ENCODE data around the gene IL5.
"Not testable (repeated sequence)": the region's sequence is repeated elsewhere in the genome, so short reads cannot be mapped to it uniquely, and the experiment has no call there.

Gene IL5

GRCh38 chr5:132543472-132544201, at the start of gene IL5:
TSS of gene IL5 (minus strand) at chr5:132543522. CDS start at chr5:132543478, 44 bp downstream.
- no peak for DNase-seq

GRCh38 chr5:132592521-132592920, 49.2 kb upstream of the IL5 start:
- no peak for DNase-seq

- DNase-seq: no peak
Observed at GRCh38 chr5:132591145-132591544, 47.8 kb upstream of the IL5 start.

GRCh38 chr5:132589467-132589866, 46.1 kb upstream of the IL5 start:
- DNase-seq: no peak

- no peak for DNase-seq
Observed at GRCh38 chr5:132586063-132586462, 42.7 kb upstream of the IL5 start.

GRCh38 chr5:132584560-132584959, 41.2 kb upstream of the IL5 start:
- DNase-seq: not testable (repeated sequence)

- no peak for DNase-seq
Observed at GRCh38 chr5:132576123-132576522, 32.8 kb upstream of the IL5 start.

GRCh38 chr5:132566657-132567056, 23.3 kb upstream of the IL5 start:
- no peak for DNase-seq

GRCh38 chr5:132564555-132564954, 21.2 kb upstream of the IL5 start:
- not testable (repeated sequence) for DNase-seq

GRCh38 chr5:132561601-132562000, 18.3 kb upstream of the IL5 start:
- DNase-seq: no peak

GRCh38 chr5:132559383-132560060, 16.2 kb upstream of the IL5 start:
- DNase-seq: no peak

- no peak for DNase-seq
Observed at GRCh38 chr5:132557478-132558172, 14.3 kb upstream of the IL5 start.

GRCh38 chr5:132556763-132557477, 13.6 kb upstream of the IL5 start, which contains the start of gene RAD50:
TSS of gene RAD50 (plus strand) at chr5:132556977. CDS start at chr5:132557325, 348 bp downstream.
- peak; percentile 71 for DNase-seq

- no peak for DNase-seq
Observed at GRCh38 chr5:132556153-132556762, 12.9 kb upstream of the IL5 start.

- DNase-seq: no peak
Observed at GRCh38 chr5:132549576-132549975, 6.3 kb upstream of the IL5 start.

GRCh38 chr5:132548834-132549233, 5.5 kb upstream of the IL5 start:
- not testable (repeated sequence) for DNase-seq

- no peak for DNase-seq
Observed at GRCh38 chr5:132547269-132547668, 3.9 kb upstream of the IL5 start.

GRCh38 chr5:132546108-132546507, 2.8 kb upstream of the IL5 start:
- DNase-seq: no peak

- DNase-seq: no peak
Observed at GRCh38 chr5:132540764-132541163, 2.6 kb downstream of the IL5 start.

- no peak for DNase-seq
Observed at GRCh38 chr5:132540149-132540548, 3.2 kb downstream of the IL5 start.

GRCh38 chr5:132539716-132540115, 3.6 kb downstream of the IL5 start:
- DNase-seq: no peak

GRCh38 chr5:132530946-132531345, 12.4 kb downstream of the IL5 start:
- no peak for DNase-seq

Measured in NCI-H526 treated with DMSO at 0.1 percent for 48 hours (cell line).